GM19351 (cell line): ENCODE results near the gene SMR3B.
A peak's percentile ranks its signal among the peaks of the same experiment; 100 is the strongest.

Experiments
- ATAC-seq: cut with Tn5 transposase; IDR thresholded peaks from one replicate; pipeline ENCODE4 v1.9.1; 2021; ENCODE audit warnings: mild to moderate bottlenecking, moderate library complexity; ENCODE audit not compliant: unreplicated experiment

The SMR3B gene

DNA sequence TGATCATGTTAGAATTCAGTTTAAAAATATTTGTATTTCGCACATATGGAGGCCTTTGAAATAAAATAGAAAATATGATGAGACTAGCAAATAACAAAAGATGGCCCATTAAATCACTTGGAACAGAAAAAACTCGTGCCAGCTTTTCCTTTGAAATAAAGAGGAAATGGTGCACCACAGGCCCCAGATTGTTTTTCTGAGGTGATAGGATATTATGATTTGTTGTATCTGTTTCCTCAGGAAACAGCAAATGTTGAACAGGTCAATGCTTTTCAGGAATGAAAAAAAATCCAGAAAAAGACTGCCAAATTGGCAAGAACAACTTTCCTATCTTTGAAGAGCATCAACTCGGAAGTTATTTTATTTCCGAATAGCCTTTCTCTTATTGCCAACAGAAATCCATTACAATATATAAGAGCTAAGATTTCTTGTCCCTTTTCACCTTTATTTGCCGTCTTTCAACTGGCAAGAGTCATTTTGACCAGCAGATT lies at the start of gene SMR3B:
TSS of gene SMR3B (plus strand) at position 441 of the 491 bp plus-strand sequence. CDS start 1,380 bp downstream, outside the sequence.
- ATAC-seq, result no peak

DNA sequence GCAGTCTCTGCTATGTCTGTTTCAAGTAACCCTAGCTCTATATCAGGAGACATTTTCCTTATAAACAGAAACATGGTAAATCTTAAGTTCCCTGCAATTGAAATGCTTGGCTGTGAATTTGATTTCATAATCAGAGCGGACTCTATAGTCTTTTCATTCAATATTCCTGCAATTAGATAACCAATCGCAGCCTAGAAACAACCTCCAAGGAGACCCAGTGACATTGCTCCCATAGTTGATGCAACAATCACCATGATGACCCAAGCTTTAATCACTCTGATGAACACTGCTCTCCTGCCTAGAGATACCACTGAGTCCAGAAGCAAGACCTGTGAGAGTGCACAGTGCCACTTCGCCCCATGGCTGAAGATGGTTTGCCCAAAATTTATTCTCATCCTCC lies 48.2 kb upstream of the SMR3B start, which contains the start of gene CABS1:
TSS of gene CABS1 (plus strand) at position 301 of the 400 bp plus-strand sequence. CDS start at position 360, 59 bp downstream.
- ATAC-seq, result no peak

DNA sequence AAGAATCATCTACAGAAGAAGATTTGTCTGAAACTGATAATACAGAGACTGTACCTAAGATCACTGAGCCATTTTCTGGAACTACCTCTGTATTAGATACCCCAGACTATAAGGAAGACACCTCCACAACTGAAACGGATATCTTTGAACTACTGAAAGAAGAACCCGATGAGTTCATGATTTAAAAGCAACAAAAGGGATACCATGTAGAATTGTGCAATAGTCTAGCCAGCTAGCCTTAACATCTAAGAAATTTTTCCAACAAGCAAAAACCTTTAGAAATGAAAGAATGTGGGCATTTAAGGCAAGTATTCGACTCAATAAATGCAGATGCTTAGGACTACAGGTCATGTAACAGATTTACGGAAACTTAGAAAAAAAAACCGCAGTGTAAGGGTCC lies 46.9 kb upstream of the SMR3B start:
- no peak for ATAC-seq

DNA sequence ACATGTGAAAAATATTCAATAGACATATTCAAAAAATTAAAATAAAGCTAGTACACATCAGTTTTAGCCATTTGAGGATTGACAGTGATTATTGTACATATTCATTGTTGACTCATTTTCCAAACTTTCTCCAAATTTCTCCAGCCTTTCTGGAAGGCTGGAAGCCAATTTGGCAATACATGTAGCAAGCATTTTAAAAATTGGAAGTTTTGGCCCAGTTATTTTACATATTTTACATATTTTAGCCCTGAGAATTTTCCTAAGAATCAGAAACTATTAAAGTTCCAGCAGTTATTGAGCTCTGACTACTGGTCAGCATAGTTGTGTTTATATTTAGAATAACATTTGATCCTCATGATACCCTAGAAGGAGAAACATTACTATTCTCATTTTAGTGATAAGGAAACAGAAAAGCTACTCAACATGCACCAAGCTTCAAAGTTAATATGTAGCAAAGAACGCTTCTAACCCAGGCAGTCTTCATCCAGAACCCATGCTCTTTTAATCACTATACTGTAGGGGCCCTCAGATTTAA lies 45.0 kb upstream of the SMR3B start:
- ATAC-seq, result no peak

DNA sequence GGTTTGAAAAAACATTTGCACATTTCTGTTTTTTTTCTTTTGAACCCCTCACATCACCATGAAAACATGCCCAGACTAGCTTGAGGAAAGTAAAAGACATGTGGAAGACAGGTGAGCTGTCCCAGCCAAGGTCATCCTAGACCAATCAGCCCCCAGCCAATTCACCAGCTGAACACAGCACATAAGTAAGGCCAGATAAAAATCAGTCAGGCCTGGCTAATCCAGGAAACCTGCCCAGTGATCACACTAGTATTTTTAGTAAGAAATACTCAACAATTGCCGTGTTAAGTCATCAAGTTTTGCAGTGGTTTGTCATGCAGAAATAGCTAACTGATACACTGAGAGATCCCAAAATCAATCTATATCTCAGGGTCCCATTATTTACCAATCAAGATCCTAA lies 26.7 kb upstream of the SMR3B start:
- ATAC-seq, result peak; percentile 43

DNA sequence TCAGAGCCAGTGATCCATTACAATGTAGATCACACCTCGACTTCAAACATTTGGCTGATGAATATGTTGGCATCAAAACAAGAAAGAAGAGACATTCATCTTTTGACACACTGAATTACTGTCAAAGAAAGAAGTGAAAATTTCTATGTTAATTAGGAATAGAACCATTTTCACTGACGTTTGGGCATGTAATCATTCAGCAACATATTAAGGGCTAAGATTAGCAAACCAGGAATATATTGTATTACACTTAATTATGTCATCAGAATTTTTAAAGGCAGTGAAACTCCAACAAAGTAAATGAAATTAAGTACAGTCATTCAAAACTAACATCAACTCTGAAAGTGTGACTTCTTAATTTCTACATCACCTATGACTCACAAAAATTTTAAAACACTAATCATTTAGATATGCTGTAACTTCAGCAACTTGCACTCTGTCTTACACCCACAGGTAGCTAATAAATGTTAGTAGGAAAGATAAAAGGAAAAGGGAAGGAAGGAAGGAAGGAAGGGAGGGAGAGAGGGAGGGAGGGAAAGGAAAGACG lies 23.7 kb upstream of the SMR3B start:
- no peak for ATAC-seq

DNA sequence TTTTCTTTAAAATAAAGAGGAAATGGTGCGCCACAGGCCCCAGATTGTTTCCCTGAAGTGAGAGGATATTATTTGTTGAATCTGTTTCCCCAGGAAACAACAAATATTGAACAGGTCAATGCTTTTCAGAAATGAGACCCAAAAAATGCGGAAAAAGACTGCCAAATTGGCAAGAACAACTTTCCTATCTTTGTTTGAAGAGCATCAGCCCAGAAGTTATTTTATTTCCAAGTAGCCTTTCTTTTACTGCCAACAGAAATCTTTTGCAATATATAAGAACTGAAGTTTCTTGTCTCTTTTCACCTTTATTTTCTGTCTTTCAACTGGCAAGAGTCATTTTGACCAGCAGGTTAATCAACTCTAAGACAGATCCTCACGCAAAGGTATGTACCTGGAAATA lies 22.5 kb upstream of the SMR3B start, which contains the start of gene SMR3A:
TSS of gene SMR3A (plus strand) at position 301 of the 400 bp plus-strand sequence. CDS start 1,356 bp downstream, outside the sequence.
- ATAC-seq, result no peak

DNA sequence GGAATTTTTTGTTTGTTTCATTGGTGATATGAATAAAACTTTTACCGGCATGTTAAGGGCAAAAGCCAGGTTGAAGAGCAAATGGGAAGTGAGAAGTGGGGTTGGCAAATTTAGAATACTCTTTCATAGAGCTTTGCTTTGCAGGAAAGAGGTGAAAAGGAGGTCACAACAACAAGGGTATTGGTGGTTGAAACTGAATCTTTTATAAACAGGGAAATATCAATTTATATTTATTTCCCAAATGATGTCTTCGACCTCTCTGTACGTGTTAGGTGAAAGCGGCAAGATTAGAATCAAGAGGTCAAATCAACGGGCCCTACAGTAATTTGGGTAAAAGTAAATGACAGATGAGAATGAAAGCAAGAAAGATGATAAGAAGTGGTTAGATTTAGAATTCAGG lies 18.9 kb upstream of the SMR3B start:
- ATAC-seq, result no peak

DNA sequence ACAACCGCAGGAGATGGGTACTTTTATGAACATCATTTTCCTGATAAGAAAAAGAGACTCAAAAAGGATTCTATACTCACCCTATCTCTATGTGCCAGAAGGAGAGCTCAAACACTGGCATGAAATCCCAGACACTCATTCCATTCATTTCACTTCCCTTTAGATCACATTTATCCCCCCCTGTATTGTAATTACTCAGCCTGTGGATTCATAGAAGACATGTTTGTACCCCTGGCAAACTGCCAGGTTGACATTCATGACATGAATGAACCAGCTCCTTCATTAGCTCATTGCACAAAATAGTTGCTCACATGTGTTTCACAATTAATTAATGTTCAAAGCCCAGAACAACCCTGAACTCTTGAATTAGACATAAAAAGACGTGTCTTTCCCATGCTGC lies 17.5 kb upstream of the SMR3B start:
- ATAC-seq, result peak; percentile 37

DNA sequence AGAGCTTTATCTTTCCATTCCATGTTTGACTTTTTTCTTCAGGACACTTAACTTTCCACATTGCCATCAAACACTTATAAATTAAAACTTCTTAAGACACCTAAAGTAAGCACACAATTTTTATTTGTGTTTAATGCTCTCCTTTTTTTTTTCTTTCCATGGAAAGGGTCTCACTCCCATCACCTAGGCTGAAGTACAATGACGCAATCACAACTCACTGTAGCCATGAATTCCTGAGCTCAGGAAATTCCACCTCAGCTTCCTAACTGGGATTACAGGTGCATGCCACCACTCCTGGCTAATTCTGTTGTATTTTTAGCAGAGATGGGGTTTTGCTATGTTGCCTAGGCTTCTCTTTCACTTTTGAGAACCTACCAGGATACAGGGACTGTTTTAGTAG lies 15.1 kb upstream of the SMR3B start:
- ATAC-seq, result no peak

DNA sequence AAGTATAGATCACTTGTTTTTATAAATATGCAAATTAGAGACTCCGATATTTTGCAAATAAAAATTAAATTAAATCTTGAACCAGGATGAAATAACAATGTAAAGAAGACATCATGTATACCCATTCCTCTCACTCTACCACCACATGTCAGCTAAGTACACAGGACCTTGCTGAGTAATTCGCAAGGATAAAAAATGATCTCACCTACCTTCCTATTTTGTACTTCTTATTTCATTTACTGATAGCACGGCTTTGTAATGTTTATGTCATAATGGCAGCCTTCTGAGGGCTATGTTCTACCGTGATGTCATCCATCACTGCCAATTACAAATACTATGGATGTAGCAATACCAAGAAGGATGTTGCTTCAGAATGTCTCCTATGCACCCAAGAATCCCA lies 10.9 kb upstream of the SMR3B start:
- ATAC-seq, result no peak

DNA sequence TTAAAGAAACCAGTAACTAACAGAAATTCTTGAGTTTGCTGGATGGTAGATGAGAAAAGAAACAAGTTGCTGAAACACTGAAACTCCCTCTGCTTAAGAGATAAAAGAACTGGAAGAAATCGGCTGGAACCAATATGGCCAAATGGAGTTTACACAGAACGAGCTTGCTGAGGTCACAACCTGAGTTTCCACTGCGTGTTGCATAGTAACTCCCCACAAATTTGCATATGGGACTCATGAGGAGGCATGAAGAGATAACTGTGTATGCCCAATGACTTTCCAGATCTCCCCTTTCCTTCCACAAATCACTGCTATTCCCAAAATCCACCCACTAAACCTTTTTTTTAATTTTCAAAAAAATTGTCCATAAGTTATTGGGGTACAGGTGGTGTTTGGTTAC lies 10.2 kb upstream of the SMR3B start:
- ATAC-seq, result no peak

DNA sequence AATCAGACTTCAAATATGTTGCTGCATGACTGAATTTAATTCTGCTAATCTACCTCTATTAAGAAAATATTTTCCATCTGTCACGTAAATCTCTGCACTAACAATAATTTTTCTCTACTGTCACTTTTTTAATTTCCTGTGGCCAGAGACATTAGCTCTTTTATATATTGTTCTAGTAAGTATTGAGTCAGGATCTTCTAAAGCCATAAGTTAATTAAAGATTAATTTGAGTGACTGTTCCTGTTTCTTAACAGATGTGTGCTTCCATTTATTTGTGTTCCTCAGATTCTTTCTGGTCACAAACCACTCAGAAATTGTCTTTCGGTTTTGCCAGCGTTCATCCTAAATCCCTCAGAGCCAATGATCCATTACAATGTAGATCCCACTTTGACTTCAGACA lies 2.4 kb upstream of the SMR3B start:
- ATAC-seq, result no peak

DNA sequence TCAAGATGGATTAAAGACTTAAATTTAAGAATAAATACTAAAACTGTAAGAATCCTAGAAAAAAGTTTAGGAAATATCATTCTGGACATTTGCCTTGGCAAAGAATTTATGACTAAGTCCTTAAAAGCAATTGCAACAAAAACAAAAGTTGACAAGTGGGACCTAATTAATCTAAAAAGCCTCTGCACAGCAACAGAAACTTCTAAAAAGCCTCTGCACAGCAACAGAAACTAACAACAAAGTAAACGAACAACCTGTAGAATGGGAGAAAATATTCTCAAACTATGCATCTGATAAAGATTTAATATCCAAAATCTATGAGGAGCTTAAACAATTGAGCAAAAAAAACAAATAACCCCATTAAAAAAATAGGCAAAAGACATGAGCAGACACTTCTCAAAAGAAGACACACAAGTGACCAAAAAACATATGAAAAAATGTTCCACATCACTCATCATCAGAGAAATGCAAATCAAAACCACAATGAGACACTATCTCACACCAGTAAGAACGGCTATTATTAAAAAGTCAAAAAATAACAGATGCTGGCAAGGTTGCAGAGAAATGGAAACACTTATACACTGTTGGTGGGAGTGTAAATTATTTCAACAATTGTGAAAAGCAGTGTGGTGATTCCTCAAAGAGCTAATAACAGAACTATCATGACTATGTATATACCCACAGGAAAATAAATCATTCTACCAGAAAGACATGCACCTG lies 9.3 kb downstream of the SMR3B start:
- ATAC-seq, result peak; percentile 59

DNA sequence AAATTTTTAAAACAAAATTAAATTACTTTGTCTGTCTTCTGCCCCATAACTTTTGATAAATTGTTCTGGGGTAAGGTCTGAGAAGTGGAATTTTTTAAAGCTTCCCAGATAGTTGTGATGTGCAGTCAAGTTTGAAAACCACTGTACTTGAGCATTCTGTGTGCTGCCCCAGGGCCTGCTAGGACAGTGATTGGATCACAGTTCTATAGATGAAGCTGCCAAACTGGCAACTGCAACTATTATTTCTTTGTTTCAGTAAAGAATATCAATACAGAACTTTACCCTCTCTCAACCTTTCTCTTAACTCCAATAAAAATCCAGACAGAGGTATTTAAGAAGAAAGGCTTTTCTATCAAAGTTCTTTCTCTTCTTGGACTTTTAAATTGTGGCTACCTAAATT lies 14.6 kb downstream of the SMR3B start, which contains the start of gene OPRPN:
TSS of gene OPRPN (plus strand) at position 361 of the 400 bp plus-strand sequence. CDS start 1,346 bp downstream, outside the sequence.
- no peak for ATAC-seq

DNA sequence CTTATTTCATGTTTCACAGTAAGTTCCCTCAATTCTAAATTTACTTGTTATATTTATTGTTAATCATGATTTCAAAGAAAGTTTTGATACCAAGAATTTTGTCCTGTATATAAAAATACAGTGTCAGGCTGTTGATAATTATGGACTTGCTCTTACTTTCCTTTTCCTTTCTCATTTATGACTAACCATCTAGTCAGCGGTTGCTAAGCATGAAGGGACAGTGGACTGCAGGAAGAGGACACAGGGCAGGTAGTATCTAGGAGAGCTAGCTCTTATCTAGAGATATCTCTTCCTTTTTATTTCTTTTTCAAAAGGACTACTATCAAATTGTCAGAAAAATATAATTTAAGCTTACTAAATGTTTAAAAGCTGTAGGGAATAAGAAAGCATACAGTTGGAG lies 16.4 kb downstream of the SMR3B start:
- peak; percentile 55 for ATAC-seq

DNA sequence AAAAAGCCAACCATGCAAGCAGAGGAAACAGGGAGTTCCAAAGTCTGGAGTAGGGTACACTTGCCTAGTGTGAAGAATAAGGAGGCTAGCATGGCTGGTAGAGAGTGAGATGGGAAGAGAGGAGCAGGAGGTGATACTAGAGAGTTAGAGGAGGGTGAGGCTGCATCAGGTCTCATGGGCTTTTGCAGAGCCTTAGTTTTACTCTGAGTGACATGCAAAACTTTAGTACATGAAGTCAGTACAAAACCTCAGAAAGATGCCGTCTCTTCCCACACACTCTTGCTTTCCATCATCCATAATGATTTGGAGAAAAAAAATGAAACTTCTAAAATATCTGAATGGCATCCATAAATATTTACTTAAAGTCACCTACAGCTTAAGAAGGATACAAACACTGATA lies 19.8 kb downstream of the SMR3B start:
- peak; percentile 51 for ATAC-seq

DNA sequence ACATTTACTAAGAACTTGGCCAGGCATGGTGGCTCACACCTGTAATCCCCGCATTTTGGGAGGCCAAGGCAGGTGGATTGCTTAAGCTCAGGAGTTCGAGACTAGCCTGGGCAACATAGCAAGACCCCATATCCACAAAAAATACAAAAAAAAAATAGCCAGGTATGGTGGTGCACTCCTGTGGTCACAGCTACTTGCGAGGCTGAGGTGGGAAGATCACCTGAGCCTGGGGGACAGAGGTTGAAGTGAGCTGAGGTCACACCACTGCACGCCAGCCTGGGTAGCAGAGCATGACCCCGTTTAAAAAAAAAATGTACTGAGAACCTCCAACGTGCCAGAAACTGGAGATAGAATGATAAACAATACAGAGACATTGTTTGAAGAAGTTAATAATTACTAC lies 22.8 kb downstream of the SMR3B start:
- ATAC-seq, result no peak

DNA sequence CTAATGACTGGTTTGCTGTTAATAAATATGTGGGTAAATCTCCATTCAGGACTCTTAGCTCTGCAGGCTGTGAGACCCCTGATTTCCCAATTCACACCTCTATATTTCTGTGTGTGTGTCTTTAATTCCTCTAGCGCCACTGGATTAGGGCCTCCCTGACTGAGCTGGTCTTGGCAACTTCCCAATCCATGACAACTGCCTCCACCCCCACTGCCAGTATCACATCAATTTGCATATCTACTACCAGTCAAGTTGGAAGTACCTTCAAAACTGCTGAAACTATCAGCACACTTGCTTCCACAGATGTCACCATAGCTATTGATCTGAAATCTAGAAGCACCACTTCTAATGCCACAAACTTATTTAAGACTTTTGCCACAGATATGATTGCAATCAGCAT lies 42.4 kb downstream of the SMR3B start:
- no peak for ATAC-seq

DNA sequence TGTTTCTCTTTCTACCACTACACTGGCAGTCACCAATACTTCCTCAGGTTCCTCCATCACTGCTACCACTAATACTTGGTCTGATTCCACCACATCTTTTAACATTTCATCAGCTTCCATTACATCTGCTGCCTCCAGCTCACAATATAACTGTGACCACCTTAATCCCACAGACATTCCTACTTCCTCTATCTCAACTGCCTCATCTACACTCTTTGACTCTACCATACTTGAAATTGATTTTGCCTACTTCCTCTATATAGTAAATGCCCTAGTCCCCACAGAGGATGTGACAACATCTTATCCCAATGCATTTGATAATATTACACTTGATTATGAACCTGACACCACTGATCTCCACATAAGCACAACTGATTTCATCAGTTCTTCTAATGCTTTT lies 43.9 kb downstream of the SMR3B start:
- ATAC-seq, result no peak

DNA sequence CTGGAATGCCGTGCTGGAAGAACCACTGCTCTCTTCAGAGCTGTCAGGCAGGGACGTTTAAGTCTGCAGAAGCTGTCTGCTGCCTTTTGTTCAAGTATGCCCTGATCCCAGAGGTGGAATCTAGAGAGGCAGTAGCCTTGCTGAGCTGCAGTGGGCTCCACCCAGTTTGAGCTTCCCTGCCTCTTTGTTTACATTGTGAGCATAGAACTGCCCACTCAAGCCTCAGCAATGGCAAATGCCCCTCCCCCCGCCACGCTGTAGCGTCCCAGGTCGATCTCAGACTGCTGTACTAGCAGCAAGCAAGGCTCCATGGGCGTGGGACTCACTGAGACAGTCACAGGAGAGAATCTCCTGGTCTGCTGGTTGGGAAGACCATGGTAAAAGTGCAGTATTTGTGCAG lies 54.3 kb downstream of the SMR3B start:
- ATAC-seq, result no peak
